ENCODE results near the gene ANGPTL5. TPM values are rescaled to one million over a fixed set of nuclear protein-coding genes. Genes with fewer than 3 reads are reported as not detected.

Gene ANGPTL5
- total RNA-seq, 1 experiment from 2014 or later, result not detected

DNA sequence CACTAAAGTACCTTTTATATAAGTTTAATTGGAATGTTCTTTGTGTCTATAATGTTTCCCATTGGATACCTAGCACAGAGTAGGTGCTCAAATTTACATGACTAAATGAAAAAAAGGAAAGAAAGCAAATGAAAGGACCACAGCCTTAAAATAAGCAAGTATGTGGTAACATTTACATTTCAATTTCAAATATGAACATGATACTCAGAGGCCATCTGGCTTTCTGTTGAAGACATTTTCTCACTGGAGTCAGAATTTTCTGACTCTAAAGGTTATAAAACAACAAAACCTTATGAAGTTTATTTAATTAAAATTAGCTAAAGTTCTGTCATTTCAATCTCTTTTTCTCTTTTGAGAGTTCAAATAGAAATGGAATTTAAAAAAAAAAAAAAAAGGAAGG, 904 bp upstream of the ANGPTL5 start:
- Histone ChIP-seq H3K4me2 (no peak overlapping the region), H3K27ac (no peak overlapping the region), H3K4me3 (no peak overlapping the region), H3K9me3 (ENCODE audit: insufficient read depth, low read depth) (no peaks in the 10 kb centered on the region), H3K79me2 (ENCODE audit: low read depth) (0 out of 2 replicates have a peak, but pooled peaks cover 4% of the 10 kb centered on the region), H3K9me2 (ENCODE audit: insufficient read depth) (no peaks in the 10 kb centered on the region), H3K4me1 (replicated peaks; ENCODE audit: insufficient read depth) (peaks cover 28% of the 10 kb centered on the region), H3F3A (ENCODE audit: insufficient read depth, low read depth) (peaks cover 21% of the 10 kb centered on the region; the same call in 1 of the 2 replicates), H3K36me3 (ENCODE audit: low read depth) (no peaks in the 10 kb centered on the region), H4K20me1 (ENCODE audit: insufficient read depth) (no peaks in the 10 kb centered on the region), H3K27me3 (ENCODE audit: insufficient read depth, low read depth) (no peaks in the 10 kb centered on the region), H2AFZ (no peak overlapping the region)
- POLR2A ChIA-PET (ENCODE audit: unreplicated experiment), result no interaction called here
- no TSS peak for BruUV-seq (replicated peaks)
- intact Hi-C loops (cut with micrococcal nuclease; ENCODE audit: unreplicated experiment), result loop anchor here (5.0 kb wide), 1 partner anchor 90 kb away; no protein-coding TSS in a partner anchor
- TF ChIP-seq EZH2 (IDR thresholded peaks at IDR 0.05; ENCODE audit: low read depth), result no peak
- TF ChIP-seq, protein P1, sequence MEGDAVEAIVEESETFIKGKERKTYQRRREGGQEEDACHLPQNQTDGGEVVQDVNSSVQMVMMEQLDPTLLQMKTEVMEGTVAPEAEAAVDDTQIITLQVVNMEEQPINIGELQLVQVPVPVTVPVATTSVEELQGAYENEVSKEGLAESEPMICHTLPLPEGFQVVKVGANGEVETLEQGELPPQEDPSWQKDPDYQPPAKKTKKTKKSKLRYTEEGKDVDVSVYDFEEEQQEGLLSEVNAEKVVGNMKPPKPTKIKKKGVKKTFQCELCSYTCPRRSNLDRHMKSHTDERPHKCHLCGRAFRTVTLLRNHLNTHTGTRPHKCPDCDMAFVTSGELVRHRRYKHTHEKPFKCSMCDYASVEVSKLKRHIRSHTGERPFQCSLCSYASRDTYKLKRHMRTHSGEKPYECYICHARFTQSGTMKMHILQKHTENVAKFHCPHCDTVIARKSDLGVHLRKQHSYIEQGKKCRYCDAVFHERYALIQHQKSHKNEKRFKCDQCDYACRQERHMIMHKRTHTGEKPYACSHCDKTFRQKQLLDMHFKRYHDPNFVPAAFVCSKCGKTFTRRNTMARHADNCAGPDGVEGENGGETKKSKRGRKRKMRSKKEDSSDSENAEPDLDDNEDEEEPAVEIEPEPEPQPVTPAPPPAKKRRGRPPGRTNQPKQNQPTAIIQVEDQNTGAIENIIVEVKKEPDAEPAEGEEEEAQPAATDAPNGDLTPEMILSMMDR (conservative IDR thresholded peaks at IDR 0.05), result no peak
- CTCF ChIA-PET, result interaction anchor here (0.7 kb wide), 1 partner anchor 112 kb away, joined by 5 read pairs; no protein-coding TSS in a partner anchor
- peak in 1 of 2 experiments; percentile 28 for DNase-seq

DNA sequence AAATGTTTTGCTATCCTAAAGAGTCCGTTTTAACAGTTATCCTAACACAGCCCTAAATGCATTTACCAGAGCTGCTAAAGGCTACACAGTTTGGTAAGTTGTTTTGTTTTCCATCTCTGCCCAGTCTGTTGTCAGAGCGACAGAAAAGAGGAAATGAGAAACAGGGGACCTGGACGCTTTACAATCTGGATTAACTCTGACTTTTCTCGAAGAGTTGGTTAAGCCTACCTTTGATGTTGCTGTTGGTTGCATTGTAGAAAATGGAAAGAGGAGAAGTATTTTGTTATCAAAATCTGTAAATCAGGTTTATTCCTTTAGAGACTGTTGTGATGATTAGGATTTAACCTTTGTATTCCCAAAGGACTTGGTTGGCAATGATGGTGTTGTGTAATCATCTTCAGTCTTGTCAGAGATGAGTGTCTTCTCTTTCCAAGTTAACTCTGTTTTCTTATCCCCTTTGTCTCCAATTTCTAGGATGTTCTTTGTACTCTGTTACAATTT, 481 bp downstream of the ANGPTL5 start:
- Histone ChIP-seq H3F3A (ENCODE audit: insufficient read depth, low read depth) (peaks cover 21% of the 10 kb centered on the region; the same call in 1 of the 2 replicates), H3K36me3 (ENCODE audit: low read depth) (no peaks in the 10 kb centered on the region), H3K79me2 (ENCODE audit: low read depth) (0 out of 2 replicates have a peak, but pooled peaks cover 4% of the 10 kb centered on the region), H4K20me1 (ENCODE audit: insufficient read depth) (no peaks in the 10 kb centered on the region), H3K4me3 (peak overlapping the region; percentile 69), H3K27ac (peak overlapping the region; percentile 65), H3K4me1 (replicated peaks; ENCODE audit: insufficient read depth) (peaks cover 28% of the 10 kb centered on the region), H3K4me2 (peak overlapping the region; percentile 82), H3K9me3 (ENCODE audit: insufficient read depth, low read depth) (no peaks in the 10 kb centered on the region), H2AFZ (peak overlapping the region; percentile 89), H3K9me2 (ENCODE audit: insufficient read depth) (no peaks in the 10 kb centered on the region), H3K27me3 (ENCODE audit: insufficient read depth, low read depth) (no peaks in the 10 kb centered on the region)
- intact Hi-C loops (cut with micrococcal nuclease; ENCODE audit: unreplicated experiment), result loop anchor here (2.0 to 5.0 kb wide), 2 partner anchors 91 to 197 kb away; no protein-coding TSS in a partner anchor
- no TSS peak for BruUV-seq (replicated peaks)
- DNase-seq, result peak in 1 of 2 experiments; percentile 64
- POLR2A ChIA-PET (ENCODE audit: unreplicated experiment), result no interaction called here
- TF ChIP-seq, protein P1 (conservative IDR thresholded peaks at IDR 0.05), result no peak
- TF ChIP-seq EZH2 (IDR thresholded peaks at IDR 0.05; ENCODE audit: low read depth), result no peak
- CTCF ChIA-PET, result no interaction called here

DNA sequence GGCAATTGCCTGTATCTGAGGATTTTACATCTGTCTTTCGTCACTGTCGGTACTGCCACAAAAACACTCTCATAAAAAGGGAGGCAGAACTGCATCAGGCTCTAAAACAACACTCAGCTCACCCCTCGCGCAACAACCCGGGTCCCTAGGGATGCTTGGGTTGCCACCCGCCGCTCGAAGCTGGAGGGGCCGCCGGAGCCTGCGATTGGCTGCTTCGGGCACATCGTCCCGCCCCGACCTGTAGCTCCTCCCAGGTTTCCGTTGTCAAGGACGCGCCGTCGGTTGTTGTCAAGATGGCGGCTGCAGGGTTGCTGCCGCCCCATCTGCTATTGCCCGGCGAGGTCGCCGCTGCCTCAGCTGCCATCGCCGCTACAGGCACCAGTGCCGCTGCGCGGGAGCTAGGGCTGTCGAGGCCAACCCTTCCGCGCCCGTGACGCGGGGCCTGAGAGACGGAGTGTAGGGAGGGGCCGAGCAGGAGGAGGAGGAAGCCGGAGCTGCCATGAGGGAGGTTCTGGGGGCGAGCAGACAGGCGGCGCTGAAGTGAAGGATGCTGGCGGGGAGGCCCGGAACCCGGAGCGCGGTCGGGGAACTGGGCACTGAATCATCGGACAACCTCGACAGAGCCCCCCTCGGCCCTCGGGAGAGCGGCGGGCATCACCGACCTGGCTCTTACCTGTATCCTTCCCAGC, 1.4 kb downstream of the ANGPTL5 start, which contains the start of gene CEP126:
Gene CEP126 (plus strand): TSS at position 273 of the 689 bp plus-strand sequence. CDS start 275 bp downstream, at position 548.
- DNase-seq, result peak; percentile 84 to 91
- H3K27ac ChIP-seq, result peak within 1 kb of the TSS; percentile 65
- no peaks in the 10 kb centered on the region for H3K27me3 ChIP-seq (ENCODE audit: insufficient read depth, low read depth)
- no peaks in the 10 kb centered on the region for H3K9me2 ChIP-seq (ENCODE audit: insufficient read depth)
- 0 out of 2 replicates have a peak, but pooled peaks cover 4% of the 10 kb centered on the region for H3K79me2 ChIP-seq (ENCODE audit: low read depth)
- no TSS peak for BruUV-seq (replicated peaks)
- H4K20me1 ChIP-seq (ENCODE audit: insufficient read depth), result no peaks in the 10 kb centered on the region
- intact Hi-C loops (cut with micrococcal nuclease; ENCODE audit: unreplicated experiment), result loop anchor here (2.0 to 5.0 kb wide), 2 partner anchors 92 to 198 kb away; no protein-coding TSS in a partner anchor
- H3K4me2 ChIP-seq, result peak within 1 kb of the TSS; percentile 82
- no peaks in the 10 kb centered on the region for H3K9me3 ChIP-seq (ENCODE audit: insufficient read depth, low read depth)
- POLR2A ChIA-PET (ENCODE audit: unreplicated experiment), result interaction anchor here (0.6 to 0.7 kb wide), 6 partner anchors 160 to 1611 kb away, joined by 3 to 17 read pairs (median 3); no protein-coding TSS in a partner anchor
- H3F3A ChIP-seq (ENCODE audit: insufficient read depth, low read depth), result peaks cover 21% of the 10 kb centered on the region; the same call in 1 of the 2 replicates
- TF ChIP-seq, protein P1 (conservative IDR thresholded peaks at IDR 0.05), result peak; percentile 57; the same call in 1 of the 2 replicates
- TF ChIP-seq EZH2 (IDR thresholded peaks at IDR 0.05; ENCODE audit: low read depth), result no peak
- CTCF ChIA-PET, result interaction anchor here (0.5 to 1.2 kb wide), 4 partner anchors 86 to 229 kb away, joined by 3 to 5 read pairs (median 4); no protein-coding TSS in a partner anchor
- H3K36me3 ChIP-seq (ENCODE audit: low read depth), result no peaks in the 10 kb centered on the region
- H3K4me3 ChIP-seq, result peak within 1 kb of the TSS; percentile 69
- peaks cover 28% of the 10 kb centered on the region for H3K4me1 ChIP-seq (replicated peaks; ENCODE audit: insufficient read depth)
- peak within 1 kb of the TSS; percentile 89 for H2AFZ ChIP-seq
